Liver (tissue), 9 donors: ENCODE measurements around the gene ZNRF3. TPM values are rescaled to one million over a fixed set of nuclear protein-coding genes. Genes with fewer than 3 reads are reported as not detected.

ENCODE experiments used
- DNase-seq: peaks from one replicate; pipeline ENCODE4 v3.0.0-alpha.2; 2017; ENCODE audit warnings: low spot score
- H3K27ac ChIP-seq, 2 donors: one replicate each; pipeline ENCODE4 v1.7.0; 2013; ENCODE audit warnings: inconsistent platforms in 2 of 2, low read length in 2 of 2, control low read depth in 1 of 2, low read depth in 1 of 2, mild to moderate bottlenecking in 1 of 2
- H3K27me3 ChIP-seq, 4 donors: one replicate each; pipeline versions ENCODE4 v1.6.1 to v1.7.0; 2013; ENCODE audit warnings: low read length in 3 of 4, inconsistent platforms in 1 of 4, mild to moderate bottlenecking in 1 of 4, moderate library complexity in 1 of 4; ENCODE audit not compliant: control insufficient read depth in 4 of 4, insufficient read depth in 4 of 4
- H3K36me3 ChIP-seq, 4 donors: one replicate each; pipeline versions ENCODE4 v1.6.1 to v1.7.0; 2013; ENCODE audit warnings: low read length in 3 of 4, mild to moderate bottlenecking in 3 of 4, low read depth in 1 of 4, moderate library complexity in 1 of 4; ENCODE audit not compliant: control insufficient read depth in 4 of 4, insufficient read depth in 3 of 4
- H3K4me1 ChIP-seq, 4 donors: one replicate each; pipeline versions ENCODE4 v1.6.1 to v1.7.0; 2013; ENCODE audit warnings: low read length in 3 of 4, mild to moderate bottlenecking in 3 of 4, moderate library complexity in 1 of 4; ENCODE audit not compliant: control insufficient read depth in 4 of 4, insufficient read depth in 4 of 4
- H3K4me3 ChIP-seq, 3 donors: one replicate each; pipeline versions ENCODE4 v1.6.1 to v1.7.0; 2013; ENCODE audit warnings: low read length in 3 of 3, control low read depth in 1 of 3, low read depth in 1 of 3, mild to moderate bottlenecking in 1 of 3
- H3K9ac ChIP-seq, 2 donors: one replicate each; pipeline ENCODE4 v1.7.0; 2013; ENCODE audit warnings: low read length in 2 of 2, mild to moderate bottlenecking in 2 of 2, moderate library complexity in 2 of 2, control low read depth in 1 of 2, low read depth in 1 of 2
- H3K9me3 ChIP-seq, 4 donors: one replicate each; pipeline versions ENCODE4 v1.6.1 to v1.7.0; 2013; ENCODE audit warnings: low read length in 3 of 4; ENCODE audit not compliant: control insufficient read depth in 4 of 4
- EGR1 ChIP-seq, 2 donors: IDR thresholded peaks; 2 replicates each; pipeline ENCODE4 v1.6.1; 2016 to 2018; ENCODE audit warnings: antibody characterized with exemption in 2 of 2, low read depth in 2 of 2
- FOXA1 ChIP-seq: IDR thresholded peaks from 2 replicates; pipeline ENCODE4 v1.6.1; 2016; ENCODE audit warnings: antibody characterized with exemption
- FOXA2 ChIP-seq: IDR thresholded peaks from 2 replicates; pipeline ENCODE4 v1.6.1; 2016; ENCODE audit warnings: antibody characterized with exemption
- GABPA ChIP-seq, 2 donors: IDR thresholded peaks in 1 of 2; conservative IDR thresholded peaks in 1 of 2; 2 replicates each; pipeline ENCODE4 v1.6.1; 2016; ENCODE audit warnings: antibody characterized with exemption in 2 of 2, mild to moderate bottlenecking in 1 of 2, moderate library complexity in 1 of 2
- HNF4A ChIP-seq, 2 donors: conservative IDR thresholded peaks; 2 replicates each; pipeline ENCODE4 v1.6.1; 2016; ENCODE audit warnings: antibody characterized with exemption in 2 of 2, mild to moderate bottlenecking in 2 of 2
- HNF4G ChIP-seq: IDR thresholded peaks from 2 replicates; pipeline ENCODE4 v1.6.1; 2016; ENCODE audit warnings: antibody characterized with exemption
- JUND ChIP-seq, 2 donors: IDR thresholded peaks; 2 replicates each; pipeline ENCODE4 v1.6.1; 2016; ENCODE audit warnings: antibody characterized with exemption in 2 of 2
- NR2F2 ChIP-seq: IDR thresholded peaks from 2 replicates; pipeline ENCODE4 v1.6.1; 2016; ENCODE audit warnings: antibody characterized with exemption
- RAD21 ChIP-seq, 2 donors: IDR thresholded peaks; 2 replicates each; pipeline ENCODE4 v1.6.1; 2016; ENCODE audit warnings: antibody characterized with exemption in 2 of 2, mild to moderate bottlenecking in 2 of 2
- RXRA ChIP-seq, 2 donors: IDR thresholded peaks; 2 replicates each; pipeline ENCODE4 v1.6.1; 2017 to 2018; ENCODE audit warnings: antibody characterized with exemption in 2 of 2, mild to moderate bottlenecking in 1 of 2
- SP1 ChIP-seq: IDR thresholded peaks from 2 replicates; pipeline ENCODE4 v1.6.1; 2018; ENCODE audit warnings: antibody characterized with exemption, mild to moderate bottlenecking
- TAF1 ChIP-seq: conservative IDR thresholded peaks from 2 replicates; pipeline ENCODE4 v1.6.1; 2016; ENCODE audit warnings: antibody characterized with exemption, mild to moderate bottlenecking
- YY1 ChIP-seq: IDR thresholded peaks from 2 replicates; pipeline ENCODE4 v1.6.1; 2016; ENCODE audit warnings: antibody characterized with exemption, mild to moderate bottlenecking
- WGBS: extraction: QIAGEN DNeasy Blood & Tissue Kit; methylation state at CpG from one replicate; pipeline ENCODE4 v1.1.7; 2013; 5-methylcytosine and 5-hydroxymethylcytosine counted together
- polyA plus RNA-seq, 2 donors: library from polyadenylated mRNA; stranded (reverse) in 1 of 2; unstranded in 1 of 2; fragments of 200-250 nt in 1 of 2; fragments of >200 nt in 1 of 2; fragmentation: Nextera tagmentation in 1 of 2; extraction: Ambion mirVana in 1 of 2; gene quantifications; one replicate each; pipeline versions ENCODE4 v1.2.1 to v1.2.3, GENCODE V29; 2013 to 2015
- total RNA-seq, 2 donors: library from RNA; depleted of rRNA; stranded (reverse); fragments of >200 nt; gene quantifications; one replicate each; pipeline ENCODE4 v1.2.3, GENCODE V29; 2014
- TF ChIP-seq, protein P1 (sequence below): IDR thresholded peaks from 2 replicates; pipeline ENCODE4 v1.6.1; 2016; ENCODE audit warnings: antibody characterized with exemption
- TF ChIP-seq, protein P2 (sequence below): IDR thresholded peaks from 2 replicates; pipeline ENCODE4 v1.6.1; 2016; ENCODE audit warnings: antibody characterized with exemption
- TF ChIP-seq, protein P3 (sequence below): IDR thresholded peaks from 2 replicates; pipeline ENCODE4 v1.6.1; 2016; ENCODE audit warnings: antibody characterized with exemption
- TF ChIP-seq, protein P4 (sequence below): fragments of 150-350 bp; IDR thresholded peaks from 2 replicates; pipeline ENCODE4 v1.5.1; 2017; ENCODE audit warnings: improper control_type of control experiment, low read depth, low read length; ENCODE audit not compliant: missing input control
- TF ChIP-seq, protein P5 (sequence below): IDR thresholded peaks from 2 replicates; pipeline ENCODE4 v1.6.1; 2016; ENCODE audit warnings: antibody characterized with exemption, mild to moderate bottlenecking
- donor health status: healthy.
- donor health status: healthy.
- donor health status: healthy.
- donor health status: healthy.
- donor health status: healthy.

ZNRF3 gene
- total and polyA plus RNA-seq, 4 donors, result 2.2 to 5.9 (median 4.7) TPM

DNA sequence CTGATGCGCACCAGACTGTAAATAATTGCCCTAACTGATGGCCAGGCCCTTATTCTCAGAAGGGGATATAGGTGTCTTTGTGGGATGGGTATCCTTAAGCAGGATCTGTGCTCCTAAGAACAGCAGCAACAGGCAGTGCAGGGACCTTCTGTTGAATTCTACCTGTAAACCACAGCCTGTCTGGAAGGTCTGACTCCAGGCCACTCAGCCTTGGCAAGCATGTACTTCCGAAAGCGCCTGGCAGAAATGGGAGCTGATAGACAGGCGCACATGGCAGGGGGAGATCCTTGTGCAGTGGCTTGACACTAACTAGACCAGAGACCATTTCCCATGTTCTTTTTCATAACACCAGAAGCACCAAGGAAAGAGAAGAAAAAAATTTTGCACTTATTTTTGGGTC, 119.2 kb downstream of the ZNRF3 start:
- no peaks in the 10 kb centered on the region for H3K36me3 ChIP-seq
- no peak overlapping the region for H3K27ac ChIP-seq
- no peaks in the 10 kb centered on the region for H3K27me3 ChIP-seq
- WGBS, result 97% methylated on average over 4 of the region's 4 CpGs
- H3K4me3 ChIP-seq, result no peak overlapping the region
- TF ChIP-seq FOXA1 (no peak), TAF1 (no peak), RAD21 (IDR thresholded peaks at IDR 0.05) (no peak), NR2F2 (no peak), FOXA2 (no peak), HNF4G (no peak), YY1 (no peak), HNF4A (conservative IDR thresholded peaks at IDR 0.05) (no peak), EGR1 (IDR thresholded peaks at IDR 0.05; ENCODE audit: low read depth in 2 of 2) (no peak), GABPA (IDR thresholded peaks at IDR 0.05 in 1 of 2, conservative IDR thresholded peaks at IDR 0.05 in 1 of 2) (no peak), JUND (IDR thresholded peaks at IDR 0.05) (no peak), RXRA (IDR thresholded peaks at IDR 0.05) (no peak), SP1 (no peak)
- TF ChIP-seq, protein P1, sequence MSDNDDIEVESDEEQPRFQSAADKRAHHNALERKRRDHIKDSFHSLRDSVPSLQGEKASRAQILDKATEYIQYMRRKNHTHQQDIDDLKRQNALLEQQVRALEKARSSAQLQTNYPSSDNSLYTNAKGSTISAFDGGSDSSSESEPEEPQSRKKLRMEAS, result no peak
- TF ChIP-seq, protein P2, sequence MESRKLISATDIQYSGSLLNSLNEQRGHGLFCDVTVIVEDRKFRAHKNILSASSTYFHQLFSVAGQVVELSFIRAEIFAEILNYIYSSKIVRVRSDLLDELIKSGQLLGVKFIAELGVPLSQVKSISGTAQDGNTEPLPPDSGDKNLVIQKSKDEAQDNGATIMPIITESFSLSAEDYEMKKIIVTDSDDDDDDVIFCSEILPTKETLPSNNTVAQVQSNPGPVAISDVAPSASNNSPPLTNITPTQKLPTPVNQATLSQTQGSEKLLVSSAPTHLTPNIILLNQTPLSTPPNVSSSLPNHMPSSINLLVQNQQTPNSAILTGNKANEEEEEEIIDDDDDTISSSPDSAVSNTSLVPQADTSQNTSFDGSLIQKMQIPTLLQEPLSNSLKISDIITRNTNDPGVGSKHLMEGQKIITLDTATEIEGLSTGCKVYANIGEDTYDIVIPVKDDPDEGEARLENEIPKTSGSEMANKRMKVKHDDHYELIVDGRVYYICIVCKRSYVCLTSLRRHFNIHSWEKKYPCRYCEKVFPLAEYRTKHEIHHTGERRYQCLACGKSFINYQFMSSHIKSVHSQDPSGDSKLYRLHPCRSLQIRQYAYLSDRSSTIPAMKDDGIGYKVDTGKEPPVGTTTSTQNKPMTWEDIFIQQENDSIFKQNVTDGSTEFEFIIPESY, result no peak
- TF ChIP-seq, protein P3, sequence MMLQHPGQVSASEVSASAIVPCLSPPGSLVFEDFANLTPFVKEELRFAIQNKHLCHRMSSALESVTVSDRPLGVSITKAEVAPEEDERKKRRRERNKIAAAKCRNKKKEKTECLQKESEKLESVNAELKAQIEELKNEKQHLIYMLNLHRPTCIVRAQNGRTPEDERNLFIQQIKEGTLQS, result no peak
- TF ChIP-seq, protein P4, sequence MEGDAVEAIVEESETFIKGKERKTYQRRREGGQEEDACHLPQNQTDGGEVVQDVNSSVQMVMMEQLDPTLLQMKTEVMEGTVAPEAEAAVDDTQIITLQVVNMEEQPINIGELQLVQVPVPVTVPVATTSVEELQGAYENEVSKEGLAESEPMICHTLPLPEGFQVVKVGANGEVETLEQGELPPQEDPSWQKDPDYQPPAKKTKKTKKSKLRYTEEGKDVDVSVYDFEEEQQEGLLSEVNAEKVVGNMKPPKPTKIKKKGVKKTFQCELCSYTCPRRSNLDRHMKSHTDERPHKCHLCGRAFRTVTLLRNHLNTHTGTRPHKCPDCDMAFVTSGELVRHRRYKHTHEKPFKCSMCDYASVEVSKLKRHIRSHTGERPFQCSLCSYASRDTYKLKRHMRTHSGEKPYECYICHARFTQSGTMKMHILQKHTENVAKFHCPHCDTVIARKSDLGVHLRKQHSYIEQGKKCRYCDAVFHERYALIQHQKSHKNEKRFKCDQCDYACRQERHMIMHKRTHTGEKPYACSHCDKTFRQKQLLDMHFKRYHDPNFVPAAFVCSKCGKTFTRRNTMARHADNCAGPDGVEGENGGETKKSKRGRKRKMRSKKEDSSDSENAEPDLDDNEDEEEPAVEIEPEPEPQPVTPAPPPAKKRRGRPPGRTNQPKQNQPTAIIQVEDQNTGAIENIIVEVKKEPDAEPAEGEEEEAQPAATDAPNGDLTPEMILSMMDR, result no peak
- no peak overlapping the region for H3K9ac ChIP-seq
- no peaks in the 10 kb centered on the region for H3K9me3 ChIP-seq
- peaks cover 2 to 17% (median 13%) of the 10 kb centered on the region in 4 donors for H3K4me1 ChIP-seq
- no peak for DNase-seq

DNA sequence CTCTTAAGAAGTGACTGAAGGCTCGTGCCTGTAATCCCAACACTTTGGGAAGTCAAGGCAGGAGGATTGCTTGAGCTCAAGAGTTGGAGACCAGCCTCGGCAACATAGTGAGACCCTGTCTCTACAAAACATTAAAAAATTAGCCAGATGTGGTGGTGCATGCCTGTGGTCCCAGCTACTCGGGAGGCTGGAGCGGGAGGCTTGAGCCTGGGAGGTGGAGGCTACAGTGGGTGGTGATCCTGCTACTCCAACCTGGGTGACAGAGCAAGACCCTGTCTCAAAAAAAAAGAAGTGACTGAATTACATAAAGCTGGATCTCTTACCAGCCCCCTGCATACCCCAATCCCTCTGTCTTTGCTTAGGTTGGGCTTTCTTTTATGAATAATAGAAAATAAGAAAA, 120.2 kb downstream of the ZNRF3 start:
- no peaks in the 10 kb centered on the region for H3K27me3 ChIP-seq
- H3K4me1 ChIP-seq, result peaks cover 2 to 17% (median 13%) of the 10 kb centered on the region in 4 donors
- no peak overlapping the region for H3K27ac ChIP-seq
- no peaks in the 10 kb centered on the region for H3K36me3 ChIP-seq
- H3K9me3 ChIP-seq, result no peaks in the 10 kb centered on the region
- H3K4me3 ChIP-seq, result no peak overlapping the region
- 93% methylated on average over 4 of the region's 4 CpGs for WGBS
- no peak overlapping the region for H3K9ac ChIP-seq
- no peak for DNase-seq
- TF ChIP-seq, protein P4, result no peak
- TF ChIP-seq FOXA2 (no peak), NR2F2 (no peak), JUND (IDR thresholded peaks at IDR 0.05) (no peak), EGR1 (IDR thresholded peaks at IDR 0.05; ENCODE audit: low read depth in 2 of 2) (no peak), TAF1 (no peak), FOXA1 (no peak), RXRA (IDR thresholded peaks at IDR 0.05) (no peak), HNF4G (no peak), SP1 (no peak), HNF4A (conservative IDR thresholded peaks at IDR 0.05) (no peak), YY1 (no peak), GABPA (IDR thresholded peaks at IDR 0.05 in 1 of 2, conservative IDR thresholded peaks at IDR 0.05 in 1 of 2) (no peak)
- TF ChIP-seq, protein P3, result no peak
- TF ChIP-seq, protein P2, result no peak
- TF ChIP-seq, protein P5, sequence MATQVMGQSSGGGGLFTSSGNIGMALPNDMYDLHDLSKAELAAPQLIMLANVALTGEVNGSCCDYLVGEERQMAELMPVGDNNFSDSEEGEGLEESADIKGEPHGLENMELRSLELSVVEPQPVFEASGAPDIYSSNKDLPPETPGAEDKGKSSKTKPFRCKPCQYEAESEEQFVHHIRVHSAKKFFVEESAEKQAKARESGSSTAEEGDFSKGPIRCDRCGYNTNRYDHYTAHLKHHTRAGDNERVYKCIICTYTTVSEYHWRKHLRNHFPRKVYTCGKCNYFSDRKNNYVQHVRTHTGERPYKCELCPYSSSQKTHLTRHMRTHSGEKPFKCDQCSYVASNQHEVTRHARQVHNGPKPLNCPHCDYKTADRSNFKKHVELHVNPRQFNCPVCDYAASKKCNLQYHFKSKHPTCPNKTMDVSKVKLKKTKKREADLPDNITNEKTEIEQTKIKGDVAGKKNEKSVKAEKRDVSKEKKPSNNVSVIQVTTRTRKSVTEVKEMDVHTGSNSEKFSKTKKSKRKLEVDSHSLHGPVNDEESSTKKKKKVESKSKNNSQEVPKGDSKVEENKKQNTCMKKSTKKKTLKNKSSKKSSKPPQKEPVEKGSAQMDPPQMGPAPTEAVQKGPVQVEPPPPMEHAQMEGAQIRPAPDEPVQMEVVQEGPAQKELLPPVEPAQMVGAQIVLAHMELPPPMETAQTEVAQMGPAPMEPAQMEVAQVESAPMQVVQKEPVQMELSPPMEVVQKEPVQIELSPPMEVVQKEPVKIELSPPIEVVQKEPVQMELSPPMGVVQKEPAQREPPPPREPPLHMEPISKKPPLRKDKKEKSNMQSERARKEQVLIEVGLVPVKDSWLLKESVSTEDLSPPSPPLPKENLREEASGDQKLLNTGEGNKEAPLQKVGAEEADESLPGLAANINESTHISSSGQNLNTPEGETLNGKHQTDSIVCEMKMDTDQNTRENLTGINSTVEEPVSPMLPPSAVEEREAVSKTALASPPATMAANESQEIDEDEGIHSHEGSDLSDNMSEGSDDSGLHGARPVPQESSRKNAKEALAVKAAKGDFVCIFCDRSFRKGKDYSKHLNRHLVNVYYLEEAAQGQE, result no peak
- TF ChIP-seq, protein P1, result no peak
